HG02571 (cell line): ENCODE data around the gene VAT1L.

ENCODE experiments used
- ATAC-seq: cut with Tn5 transposase; IDR thresholded peaks from one replicate; pipeline ENCODE4 v1.9.1; 2021; ENCODE audit warnings: mild to moderate bottlenecking, moderate library complexity; ENCODE audit not compliant: unreplicated experiment

Gene VAT1L

DNA sequence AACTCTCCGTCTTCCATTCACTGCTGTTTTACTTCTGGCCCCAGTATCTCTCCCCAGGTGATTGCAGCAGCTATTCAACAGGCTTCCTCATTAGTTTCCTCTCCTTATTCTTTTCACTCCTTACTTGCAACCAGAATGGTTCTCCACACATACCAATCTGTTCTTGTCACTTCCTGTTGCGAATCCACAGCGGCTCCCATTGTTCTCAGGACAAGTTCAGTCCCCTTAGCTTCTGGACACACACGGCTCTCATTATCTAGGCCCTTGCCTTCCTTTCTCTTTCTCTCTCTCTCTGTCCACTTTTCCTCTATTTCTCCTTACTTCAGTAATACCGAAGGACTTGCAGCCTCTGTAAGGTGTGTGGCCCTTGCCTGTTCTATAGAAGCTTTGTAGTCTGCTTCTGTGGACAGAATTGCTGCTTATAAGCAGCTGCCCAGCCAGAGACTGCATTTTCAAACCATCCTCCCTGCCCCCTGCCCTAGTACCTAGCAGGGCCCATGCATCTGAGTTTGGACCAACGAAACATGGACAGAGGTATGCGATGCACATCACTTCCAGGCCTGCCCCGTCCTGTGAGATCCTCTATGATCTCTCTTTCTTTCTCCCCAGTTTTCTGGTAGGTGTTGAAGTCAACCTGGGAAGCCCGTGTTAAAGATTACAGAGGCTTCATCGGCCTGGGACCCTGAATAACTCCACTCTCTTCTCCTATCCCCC is 45.7 kb downstream of the VAT1L start:
- ATAC-seq = no peak

DNA sequence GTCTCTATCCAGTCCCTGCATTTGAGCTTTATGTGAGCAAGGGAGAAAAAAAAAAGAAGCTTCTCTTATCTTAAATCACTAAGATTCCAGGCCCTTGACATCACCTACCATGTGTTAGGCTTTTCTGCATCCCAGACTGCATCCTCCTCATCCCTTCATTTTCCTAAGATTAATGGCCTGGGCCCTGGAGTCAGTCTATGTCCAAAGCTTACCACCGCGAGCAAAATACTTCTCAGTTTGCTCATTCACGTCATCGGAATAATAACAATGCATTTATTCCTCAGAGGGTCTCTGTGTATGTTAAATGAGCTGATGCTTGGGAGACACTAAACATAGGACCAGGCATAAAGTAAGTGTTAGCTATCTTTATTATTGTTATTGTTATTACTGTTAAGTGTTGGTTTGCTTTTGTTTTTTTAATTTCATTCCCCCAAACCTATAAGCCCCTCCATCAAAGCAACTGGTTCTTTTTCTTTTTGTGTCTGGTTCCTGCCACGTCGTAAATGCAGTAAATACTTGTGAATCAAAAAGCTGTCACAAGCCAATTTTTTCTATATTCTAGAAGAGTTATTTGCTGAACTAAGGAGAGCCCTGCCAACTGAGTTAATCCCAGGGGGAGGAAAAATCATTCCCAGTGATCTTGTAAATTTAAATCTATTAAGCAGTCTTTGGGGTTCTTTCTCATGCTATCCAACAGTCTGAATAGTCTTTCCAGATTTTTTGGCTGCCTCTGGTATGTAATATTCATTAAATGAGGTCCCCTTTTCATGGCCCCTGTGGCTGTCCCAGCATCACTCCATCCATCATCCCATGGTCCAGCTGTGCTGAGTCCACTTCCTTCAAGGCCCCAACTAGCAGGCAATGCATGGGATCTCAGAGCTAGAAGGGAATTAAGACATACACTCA is 46.5 kb downstream of the VAT1L start:
- ATAC-seq = no peak

DNA sequence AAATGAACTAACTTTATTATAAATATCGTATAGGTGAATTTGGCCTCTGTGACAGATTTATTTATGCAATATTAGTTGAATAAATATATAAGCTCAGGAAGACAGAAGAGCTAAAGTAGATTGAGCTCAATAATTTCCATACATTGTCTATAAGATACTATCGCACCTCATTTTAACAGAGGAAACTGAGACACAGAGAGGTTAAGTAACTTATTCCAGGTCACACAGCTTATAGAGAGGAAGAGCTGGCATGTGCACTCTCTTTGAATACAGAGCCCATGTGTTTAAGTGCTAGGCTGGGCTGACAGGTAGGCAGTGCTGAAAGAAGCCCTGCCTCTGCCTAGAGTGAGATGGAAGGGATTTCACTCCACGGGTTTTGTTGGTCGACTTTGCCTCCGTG is 48.4 kb downstream of the VAT1L start:
- no peak for ATAC-seq

DNA sequence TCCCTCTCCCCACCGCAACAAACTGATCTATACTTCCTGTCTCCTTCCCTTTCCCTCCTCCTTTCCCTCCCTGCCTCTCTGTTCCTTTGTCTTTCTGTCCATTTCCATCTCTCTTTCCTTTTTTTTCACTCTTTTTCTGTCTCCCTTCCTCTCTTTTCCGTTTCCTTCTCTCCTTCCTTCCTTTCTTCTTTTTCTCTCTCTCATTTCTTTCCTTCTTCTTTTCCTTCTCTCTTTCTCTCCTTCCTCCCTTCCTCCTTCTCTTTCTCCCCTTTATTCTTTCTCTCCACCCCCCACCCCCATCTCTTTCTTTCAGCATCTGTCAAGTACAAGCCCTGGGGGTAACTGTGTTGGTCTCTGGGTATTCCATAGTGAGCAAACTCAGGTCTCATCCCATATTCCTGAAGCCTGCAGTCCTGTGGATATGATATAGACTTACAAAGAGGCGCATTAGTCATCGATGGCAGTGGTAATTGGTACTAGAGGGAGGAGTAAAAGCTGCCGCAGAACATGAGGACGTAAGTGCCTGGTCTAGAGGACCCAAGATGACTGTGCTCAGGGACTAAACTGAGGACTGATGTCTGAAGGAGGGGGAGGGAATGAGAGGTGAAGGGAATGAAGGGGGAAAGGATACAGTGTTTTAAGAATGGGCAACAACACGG is 50.4 kb downstream of the VAT1L start:
- no peak for ATAC-seq

DNA sequence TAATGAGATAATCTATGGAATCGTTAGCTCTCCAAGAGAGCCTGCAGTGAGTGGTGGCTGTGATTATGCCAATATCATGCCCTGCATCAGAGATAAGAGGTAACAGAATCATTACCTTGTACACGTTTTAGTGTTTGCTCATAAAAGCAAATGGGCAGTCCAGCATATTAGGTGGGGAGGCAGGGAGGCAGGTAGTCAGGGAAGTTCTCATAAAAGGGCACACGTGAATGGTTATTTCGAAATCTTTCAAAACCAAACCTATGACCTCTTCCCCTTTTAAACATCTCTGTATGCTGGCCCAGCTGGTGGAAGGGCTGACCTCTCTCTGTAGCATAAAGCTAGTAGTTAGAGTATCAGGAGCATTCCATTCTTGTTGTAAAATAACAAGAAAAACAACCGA is 51.7 kb downstream of the VAT1L start:
- ATAC-seq = no peak

DNA sequence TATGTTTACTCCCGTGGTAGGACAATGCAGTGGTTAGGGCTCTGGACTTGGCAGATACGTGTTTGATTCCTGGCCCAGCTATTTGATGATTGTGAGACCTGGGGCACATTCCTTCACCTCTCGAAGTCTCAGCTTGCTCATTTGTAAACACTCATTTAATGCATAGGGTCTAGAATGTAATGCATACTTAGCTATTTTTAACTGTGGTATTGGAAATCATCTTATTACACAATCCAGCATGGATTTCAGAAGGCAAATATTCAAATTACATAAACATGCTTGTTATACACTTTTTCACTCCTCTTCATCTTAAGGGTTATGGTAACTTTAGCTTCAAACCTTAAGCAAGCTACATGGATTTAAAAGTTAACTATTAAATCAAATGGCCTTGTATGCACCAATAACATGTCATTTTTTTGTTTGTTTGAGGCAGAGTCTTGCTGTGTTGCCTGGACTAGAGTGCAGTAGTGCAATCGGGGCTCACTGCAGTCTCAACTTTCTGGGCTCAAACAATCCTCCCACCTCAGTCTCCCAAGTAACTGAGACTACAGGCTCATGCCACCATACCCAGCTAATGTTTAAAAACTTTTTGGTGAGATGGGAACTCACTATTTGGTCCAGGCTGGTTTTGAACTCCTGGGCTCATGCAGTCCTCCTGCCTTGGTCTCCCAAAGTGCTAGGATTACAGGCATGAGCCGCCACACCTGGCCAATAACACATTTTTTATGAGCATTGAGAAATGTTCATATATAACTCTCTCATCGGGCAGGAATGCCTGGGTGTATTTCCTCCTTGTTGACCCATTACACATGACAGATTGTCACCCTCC is 52.5 kb downstream of the VAT1L start:
- no peak for ATAC-seq

DNA sequence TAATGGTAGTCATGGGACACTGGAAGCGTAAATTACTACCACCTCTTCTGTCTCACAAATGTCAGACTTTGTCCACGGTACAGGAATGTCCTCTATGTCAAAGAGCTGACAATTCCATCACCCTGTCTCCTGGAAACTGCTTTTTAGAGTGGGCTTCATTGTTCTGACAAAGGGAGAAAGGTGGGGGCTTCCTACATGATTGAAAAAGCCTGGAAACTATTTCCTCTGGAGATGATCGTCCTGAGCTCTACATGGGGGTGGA is 53.1 kb downstream of the VAT1L start:
- ATAC-seq = no peak

DNA sequence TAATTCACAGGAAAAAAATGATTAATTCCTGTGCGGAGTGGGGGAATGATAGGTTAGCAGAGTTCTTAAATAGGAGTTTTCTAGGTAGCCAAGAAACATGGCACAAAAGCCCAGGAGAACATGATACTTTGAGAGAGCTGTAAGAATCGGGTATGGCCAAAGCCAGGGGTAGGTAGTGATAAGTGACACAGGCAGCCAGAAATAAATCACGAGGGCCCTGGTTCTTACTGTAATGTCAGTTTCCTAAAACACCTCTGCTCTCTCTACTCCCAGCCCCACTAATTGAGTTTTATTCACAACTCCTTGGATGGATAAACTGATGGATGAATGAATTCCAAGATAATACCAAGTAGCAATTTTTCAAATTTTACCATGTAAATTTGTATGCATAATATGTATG is 54.1 kb downstream of the VAT1L start:
- ATAC-seq = no peak

DNA sequence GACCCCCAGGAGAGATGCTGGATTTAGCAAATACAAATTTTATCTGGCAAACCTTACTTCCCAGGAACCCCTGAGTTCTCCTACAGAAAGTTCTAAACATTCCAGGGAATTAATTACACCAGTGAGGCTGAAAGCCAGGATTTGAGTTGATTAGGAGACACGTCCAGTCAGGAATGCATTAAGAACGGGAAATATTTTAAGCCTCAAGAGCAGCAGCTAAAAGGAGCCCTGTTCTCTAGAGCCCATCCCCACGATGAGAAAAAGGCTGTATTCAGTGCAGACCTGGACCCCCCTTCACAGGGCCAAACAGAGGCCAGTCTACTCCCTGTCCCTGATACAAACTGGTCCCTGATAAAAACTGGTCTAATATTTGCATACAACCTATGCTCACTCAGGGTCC is 55.0 kb downstream of the VAT1L start:
- ATAC-seq = no peak

DNA sequence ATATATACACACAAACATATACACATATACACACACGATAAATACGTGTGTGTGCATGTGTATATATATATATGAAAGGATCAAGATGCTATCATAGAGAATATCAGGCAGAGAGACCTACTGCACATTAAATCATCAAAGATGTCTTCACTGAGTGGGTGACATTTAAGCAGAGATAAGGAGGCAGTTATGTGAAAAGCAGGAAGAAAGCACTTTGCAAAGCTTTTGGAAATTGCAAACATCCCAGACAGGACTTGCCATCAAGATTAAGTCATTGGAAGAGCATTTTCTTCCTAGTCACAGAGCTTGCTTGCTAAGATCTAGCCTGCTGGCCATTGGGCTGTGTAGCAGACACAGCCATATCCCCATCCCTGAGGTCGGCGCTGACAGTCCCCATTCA is 56.4 kb downstream of the VAT1L start:
- no peak for ATAC-seq

DNA sequence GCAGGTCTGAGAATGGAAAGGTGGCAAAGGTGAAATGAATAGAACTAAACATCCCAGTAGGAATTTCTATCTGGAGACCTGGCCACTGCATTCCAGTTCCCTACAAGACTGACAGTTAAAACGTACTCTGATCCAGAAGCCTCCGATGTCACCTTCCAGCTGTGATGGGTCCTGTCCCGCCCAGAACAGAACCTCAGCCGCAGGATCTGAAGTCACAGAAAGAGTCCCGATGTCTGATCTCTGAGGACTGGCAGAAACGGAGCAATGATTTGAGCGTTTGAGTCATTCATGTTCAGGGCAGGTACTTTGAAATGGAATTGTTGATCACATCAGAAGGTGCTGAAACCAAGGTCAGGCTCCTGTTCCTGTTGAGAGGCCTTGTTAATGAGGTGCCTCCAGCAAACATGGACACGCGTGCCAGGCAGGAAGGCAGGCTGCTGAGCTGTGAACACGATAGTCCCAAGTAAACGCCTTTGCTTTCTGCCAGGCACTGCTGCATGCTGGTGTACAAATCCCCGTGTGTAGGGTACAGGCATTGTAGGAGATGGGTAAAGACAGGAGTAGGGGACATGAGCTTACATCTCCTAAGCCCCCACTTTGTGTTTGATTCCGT is 61.4 kb downstream of the VAT1L start:
- ATAC-seq = no peak

DNA sequence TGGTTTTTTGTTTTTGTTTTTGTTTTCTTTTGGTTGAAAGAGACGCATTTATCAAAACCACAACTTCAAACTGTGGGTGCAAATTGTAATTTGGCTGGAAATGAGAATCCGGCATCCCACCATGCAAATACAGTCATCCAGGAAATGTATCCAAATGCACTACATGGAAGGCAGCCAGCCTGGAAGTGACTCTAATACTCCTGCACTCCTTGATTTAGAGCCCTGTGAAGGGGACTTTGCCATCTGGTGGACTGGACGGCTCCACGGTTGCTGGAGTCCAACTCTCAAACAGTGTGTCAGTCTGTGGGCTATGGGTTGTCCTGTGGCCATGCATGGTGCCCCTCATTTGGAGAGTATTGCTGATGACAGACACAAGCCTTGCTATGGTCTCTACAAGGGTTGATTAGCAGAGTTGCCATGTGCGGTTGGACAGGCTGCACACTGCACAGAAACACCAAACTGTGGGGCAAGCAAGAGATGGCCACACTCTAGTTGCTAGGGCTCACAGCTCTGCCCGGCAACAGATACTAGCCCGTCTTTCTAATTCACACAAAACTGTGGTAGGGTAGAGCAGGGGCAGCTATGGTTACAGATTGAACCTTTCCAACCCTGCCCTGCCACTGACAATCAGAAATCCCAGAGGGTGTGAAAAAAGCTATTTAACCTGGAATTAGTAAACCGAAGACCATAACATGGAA is 62.4 kb downstream of the VAT1L start:
- no peak for ATAC-seq

DNA sequence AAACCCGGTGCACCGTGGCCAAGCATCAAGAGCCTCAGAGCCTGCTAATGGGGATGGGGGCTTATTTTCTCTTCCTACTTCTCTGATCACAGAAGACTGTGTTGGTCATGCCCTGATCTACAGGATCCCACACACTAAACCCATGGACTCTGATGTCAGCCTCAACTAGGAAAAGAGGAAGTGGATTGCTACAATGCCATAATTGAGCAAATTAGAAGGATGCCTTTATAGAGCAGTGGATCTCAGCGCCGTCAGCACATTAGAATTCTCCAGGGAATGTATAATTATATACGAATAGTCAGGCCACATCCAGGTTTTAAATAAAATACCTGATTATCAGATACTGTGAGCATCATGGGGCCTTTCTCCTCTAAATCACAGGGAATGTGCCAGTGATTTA is 64.8 kb downstream of the VAT1L start:
- no peak for ATAC-seq

DNA sequence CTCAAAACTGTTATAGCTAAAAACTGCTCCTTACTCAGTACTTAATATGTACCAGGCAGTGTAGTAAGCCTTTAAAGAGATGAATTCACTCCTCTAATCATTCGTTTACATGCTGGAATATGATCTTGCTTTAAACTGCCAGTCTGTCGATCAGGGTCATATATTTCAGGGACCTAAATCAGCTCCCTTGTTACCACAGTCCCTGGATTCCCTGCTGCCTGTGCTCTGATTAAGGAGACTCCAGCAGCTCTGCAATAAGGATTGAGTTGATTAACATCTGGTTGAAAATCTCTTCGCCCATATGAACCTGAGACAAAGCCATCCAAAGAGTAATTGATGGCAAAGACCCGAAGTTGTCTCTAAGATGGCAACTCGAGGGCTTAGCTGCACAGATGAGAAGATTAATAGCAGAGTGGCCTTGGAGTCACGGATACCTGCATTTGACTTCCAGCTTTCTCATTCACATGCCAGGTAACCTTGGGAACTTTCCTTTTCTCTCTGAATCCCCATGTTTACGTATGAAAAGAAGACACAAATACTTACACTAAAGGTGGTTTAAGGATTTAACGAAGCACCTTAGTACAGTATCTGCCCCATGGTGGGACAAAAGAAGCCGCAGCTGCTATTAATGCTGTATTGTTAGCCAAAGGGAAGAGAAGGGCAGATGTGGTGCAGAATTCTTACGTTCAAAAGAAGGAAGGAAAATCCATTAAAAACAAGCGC is 68.2 kb downstream of the VAT1L start:
- no peak for ATAC-seq

DNA sequence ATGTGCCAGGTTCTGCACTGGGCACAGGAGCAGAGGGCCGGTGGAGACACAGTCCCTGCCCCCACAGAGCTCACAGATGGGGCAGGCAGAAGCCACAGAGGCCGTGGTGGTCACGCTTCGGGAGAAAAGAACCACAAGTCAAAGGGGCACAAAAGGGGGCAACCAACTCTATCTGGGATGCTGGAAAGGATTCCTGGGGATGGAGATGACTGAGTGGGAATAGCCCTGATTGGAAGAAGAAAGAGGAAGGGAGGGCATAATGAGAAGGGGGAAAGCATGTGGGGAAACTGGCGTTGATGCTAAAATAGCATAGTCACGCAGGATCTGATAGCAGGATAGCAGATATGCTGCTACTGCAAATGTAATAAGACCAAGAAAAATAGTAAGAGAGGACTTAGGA is 69.7 kb downstream of the VAT1L start:
- no peak for ATAC-seq

DNA sequence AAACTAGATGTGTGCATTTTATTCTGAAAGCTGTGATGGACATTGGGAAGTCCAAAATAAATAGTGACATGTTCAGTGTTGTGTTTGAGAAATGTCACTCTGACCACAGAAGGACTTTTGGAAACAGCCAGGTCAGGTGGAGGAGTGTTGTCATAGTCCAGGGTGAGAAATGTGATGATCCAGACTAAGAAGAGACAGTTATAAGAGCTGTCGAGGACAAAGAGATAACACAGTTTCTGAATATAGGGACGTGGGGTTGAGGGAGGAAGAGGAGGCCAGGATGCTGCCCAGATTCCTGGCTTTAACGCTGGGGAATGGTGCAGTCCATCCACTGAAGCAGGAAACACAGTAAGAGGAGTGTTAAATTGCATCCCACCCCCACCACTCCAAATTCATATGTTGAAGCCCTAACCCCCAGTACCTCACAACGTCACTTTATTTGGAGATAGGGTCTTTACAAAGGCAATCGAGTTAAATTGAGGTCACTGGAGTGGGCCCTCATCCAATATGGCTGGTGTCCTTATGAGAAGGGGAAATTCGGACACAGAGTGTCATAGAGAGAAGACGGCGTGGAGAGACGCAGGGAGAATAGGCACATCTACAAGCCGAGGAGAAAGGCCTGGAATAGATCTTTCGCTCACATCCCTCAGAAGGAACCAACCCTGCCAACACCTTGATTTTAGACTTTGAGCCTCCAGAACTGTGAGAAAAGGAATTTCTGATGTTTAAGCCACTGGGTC is 71.3 kb downstream of the VAT1L start:
- ATAC-seq = no peak

DNA sequence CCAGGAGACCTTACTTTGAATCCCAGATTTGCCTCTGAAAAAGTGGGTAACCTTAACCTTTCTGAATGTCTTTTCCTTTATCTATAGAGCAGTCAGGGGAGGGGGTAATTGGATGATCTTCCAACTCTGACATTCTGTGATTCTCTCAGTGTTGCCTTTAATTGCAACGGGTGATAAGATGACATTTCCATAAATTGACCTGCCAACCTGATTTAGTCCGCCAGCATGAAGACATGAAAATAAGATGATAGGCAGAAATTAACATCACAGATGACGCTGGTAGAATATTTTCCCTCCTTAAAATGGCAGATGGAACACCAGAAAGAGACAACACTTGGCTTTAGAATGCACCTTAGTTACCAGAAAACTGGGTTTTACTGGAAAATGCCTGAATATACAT is 72.6 kb downstream of the VAT1L start:
- ATAC-seq = no peak

DNA sequence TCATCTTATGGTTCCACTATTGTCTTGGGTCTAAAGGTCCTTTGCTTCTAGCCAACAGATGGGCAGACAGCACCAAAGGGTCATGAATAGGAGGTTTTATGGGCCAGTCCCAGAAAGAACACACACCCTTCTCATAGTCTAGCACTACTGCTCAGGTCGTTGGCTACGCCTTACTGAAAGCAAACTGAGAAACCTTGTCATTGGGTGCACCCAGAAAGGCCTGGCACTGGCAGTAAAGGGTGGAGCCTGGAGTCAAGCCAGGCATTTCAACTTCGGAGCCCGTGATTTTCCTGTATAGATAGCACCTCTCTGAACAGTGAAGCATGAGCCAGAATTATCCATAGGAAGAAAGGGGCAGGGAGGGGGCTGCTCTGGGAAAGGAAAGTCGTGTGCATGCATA is 74.9 kb downstream of the VAT1L start:
- no peak for ATAC-seq

DNA sequence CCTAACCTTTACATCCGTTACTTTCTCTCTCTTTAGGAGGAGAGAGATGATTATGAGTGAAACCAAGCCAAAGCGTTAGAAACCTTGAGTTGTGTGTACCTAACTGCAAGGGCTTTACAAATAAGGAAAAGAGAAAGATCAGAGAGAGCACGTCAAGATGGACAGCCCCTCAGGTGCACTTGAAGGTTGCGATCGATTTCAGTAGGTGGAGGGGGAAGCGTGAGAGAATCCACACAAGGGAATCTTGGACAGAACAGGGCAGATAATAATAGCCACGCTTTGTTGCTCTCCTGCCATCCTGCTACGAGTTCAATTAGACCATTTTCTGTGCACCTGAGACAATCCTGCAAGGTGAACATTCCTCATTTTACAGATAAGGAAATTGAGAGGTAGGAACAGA is 78.4 kb downstream of the VAT1L start:
- no peak for ATAC-seq
